Iris pigment epithelial cell (primary cell): Measurements from ENCODE around the gene ZDHHC14.
A peak's percentile ranks its signal among the peaks of the same experiment; 100 is the strongest.

Experiments used
- DNase-seq: peaks from one replicate; pipeline ENCODE4 v3.0.0-alpha.2; 2011; ENCODE audit warnings: low read depth

Gene ZDHHC14

DNA sequence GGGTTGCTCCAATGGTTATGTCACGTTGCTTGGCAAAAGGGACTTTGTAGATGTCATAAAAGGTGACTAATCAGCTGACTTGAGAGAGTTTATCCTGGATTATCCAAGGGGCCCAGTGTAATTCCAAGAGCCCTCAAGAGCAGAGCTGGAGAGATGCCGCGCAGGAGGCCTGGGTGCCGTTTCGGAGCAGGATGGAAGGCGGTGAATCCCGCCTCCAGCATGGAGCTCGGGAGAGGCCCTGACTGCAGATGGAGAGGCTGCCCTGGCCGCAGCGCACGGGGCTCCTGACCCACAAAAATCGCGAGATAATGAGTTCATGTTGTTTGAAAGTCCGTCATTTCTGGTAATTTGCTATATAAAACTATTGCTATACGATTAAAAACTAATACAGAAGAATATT is 219.8 kb downstream of the ZDHHC14 start:
- no peak for DNase-seq

DNA sequence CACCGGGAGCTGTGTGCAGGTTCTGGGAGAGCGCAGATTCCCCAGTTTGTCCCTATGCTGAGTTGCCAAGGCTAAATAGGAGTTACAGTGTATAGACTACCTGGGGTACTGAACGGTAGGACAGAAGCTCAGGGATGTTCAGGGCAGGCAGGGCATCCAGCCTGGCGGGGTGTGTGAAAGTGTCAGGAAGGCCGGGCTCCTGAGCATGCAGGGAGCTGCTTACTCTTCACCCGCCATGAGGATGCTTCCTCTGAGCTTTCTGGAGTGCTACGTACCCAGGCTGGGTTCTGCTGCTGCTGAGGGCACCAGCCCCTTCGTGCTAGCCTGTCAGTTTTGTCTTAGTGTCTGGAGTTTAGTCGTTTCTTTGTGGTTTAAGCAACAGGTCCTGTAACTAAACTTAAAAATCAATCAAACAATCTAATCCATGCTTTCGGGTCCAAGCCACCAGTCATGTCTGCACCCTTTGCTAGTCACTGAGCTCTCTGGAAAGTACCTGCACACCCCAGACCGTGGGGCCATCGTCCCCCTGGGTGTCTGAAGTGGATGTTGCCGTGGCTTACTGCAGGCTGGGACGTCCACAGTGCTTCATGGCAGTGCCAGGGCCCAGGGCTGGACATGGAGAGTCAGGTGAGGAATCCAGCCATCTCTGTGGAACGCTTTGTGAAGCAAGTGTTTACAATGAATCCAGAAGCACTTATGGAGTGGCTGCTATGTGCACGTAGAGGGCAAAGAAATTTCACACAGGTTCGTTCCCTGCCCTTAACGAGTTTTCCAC is 221.7 kb downstream of the ZDHHC14 start:
- DNase-seq: no peak

DNA sequence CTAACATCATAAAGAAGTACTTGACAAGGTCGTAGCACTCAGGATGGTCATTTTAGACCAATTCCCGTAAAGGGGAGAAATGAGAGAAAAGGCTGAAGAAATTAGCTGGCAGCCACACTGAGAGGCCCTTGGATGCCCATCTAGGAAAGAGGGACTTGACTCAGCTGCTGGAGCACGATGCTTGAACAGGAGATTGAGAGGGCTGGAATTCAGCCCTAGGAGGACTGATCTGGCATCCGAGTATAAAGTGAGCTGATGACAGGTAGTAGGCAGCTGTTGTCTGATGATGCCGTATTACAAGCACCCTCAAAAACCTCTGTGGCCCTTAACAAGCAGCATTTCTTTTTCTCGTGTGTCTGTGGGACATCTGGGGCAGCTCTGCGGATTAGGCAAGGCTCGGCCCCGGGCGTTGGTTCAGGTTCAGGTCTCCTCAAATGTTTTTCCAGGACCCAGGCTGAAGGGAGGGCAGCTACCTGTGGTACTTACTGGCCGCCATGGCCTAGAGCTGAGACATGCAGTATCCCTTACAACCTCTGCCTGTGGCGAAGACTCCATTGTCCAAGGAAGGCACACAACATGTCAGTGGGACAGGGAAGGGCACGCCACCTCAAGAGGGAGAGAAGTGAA is 222.4 kb downstream of the ZDHHC14 start:
- DNase-seq: no peak

DNA sequence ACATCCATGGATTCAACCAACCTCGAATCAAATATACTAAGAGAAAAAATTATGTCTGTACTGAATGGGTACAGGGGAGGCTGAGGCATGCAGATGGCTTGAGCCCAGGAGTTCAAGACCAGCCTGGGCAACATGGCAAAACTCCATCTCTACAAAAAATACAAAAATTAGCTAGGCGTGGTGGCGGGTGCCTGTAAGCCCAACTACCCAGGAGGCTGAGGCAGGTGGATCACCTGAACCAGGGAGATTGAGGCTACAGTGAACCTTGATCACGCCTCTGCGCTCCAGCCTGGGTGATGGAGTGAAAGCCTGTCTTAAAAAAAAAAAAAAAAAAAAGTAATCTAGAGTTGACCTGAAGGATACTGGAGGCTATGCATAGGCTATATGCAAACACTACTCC is 223.0 kb downstream of the ZDHHC14 start:
- DNase-seq: no peak

DNA sequence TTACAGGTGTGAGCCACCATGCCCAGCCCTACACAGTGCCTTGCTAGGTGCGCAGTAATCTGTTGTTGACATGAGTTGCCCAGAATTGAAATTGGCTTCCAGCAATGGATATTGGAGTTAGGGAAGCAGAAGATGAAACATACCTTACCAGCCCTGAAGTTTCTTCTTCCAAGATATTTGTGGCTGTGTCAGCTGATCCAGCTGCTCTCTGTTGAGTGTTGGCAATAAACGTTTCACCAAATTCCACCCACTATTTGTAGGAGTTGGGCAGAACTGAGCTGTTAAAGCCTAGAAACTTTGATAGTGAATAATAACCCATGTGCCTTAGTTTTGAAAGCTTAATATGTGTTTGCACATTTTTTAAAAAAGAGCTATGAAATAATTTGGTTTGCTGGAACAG is 223.8 kb downstream of the ZDHHC14 start:
- no peak for DNase-seq

DNA sequence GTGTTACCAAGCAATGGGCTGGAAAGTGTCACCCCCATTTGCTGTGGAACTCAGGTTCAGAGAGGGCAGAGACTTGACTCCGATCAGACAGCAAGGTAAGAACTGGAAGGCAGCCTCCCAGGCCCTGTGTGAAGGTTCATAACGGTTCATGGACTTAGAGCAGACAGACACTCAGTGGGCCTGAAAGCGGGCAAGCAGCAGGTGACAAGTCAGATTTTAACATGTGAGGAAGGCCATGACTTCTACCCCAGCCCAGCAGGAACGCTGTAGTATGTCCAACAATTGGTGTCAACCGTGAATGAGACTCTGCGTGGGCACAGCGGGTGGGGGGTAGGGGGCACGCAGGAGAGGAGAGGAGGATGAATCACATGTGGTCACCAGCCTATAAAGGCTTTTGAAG is 224.5 kb downstream of the ZDHHC14 start:
- DNase-seq: no peak

DNA sequence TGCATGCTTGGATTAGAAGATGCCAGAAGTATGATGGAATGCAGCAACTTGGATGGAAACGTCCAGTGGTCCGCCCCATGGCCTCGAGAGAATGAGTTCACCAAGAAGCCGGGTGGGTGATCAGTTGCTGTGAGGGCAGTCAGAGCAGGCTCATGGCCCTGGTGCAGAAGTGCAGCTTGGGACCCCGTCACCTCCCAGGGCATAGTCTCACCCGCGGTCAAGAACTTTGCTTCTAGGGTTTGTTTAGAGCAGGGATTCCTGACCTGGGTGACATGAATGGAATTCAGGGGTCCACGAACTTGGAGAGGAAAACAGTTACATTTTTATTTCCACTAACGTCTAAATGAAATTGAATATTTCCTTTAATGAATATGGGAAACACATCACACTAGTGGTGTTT is 225.5 kb downstream of the ZDHHC14 start:
- no peak for DNase-seq

DNA sequence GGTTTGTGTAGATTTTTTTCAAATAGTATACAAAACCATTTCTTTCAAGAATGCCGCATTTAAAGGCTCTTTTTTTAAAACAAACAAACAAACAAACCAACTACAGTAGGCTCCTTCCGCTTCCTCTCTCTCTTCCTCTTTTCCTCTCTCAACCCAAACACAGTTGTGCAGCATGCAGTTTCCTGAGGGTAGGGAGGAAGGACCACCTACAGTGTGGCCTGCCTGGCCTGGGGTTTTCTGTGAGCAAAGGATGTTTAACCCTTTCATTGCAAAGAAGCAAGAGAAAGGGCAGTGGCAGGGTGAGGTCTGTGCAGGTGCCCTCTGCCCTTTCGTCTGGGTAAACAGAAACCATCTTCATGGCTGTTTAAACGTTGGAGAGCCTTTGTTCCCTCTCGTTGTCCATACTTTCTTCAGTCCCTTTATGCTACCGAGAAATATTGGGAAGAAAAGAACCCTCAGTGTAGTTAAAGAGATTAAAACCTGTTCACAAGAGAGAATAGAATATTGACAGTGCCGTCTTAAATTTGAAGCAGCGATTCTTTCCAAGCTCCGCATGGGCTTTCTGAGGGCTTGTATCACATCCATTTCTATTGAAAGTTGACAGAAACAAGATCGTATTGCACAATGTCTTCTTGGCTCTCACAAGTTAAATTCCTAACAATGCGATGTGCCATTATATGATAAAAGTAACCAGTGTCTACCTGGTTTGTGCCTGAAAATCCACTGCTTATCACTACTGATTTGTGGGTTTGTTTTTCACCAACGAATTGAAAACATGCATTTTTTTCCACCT is 226.5 kb downstream of the ZDHHC14 start:
- DNase-seq: peak; percentile 11

DNA sequence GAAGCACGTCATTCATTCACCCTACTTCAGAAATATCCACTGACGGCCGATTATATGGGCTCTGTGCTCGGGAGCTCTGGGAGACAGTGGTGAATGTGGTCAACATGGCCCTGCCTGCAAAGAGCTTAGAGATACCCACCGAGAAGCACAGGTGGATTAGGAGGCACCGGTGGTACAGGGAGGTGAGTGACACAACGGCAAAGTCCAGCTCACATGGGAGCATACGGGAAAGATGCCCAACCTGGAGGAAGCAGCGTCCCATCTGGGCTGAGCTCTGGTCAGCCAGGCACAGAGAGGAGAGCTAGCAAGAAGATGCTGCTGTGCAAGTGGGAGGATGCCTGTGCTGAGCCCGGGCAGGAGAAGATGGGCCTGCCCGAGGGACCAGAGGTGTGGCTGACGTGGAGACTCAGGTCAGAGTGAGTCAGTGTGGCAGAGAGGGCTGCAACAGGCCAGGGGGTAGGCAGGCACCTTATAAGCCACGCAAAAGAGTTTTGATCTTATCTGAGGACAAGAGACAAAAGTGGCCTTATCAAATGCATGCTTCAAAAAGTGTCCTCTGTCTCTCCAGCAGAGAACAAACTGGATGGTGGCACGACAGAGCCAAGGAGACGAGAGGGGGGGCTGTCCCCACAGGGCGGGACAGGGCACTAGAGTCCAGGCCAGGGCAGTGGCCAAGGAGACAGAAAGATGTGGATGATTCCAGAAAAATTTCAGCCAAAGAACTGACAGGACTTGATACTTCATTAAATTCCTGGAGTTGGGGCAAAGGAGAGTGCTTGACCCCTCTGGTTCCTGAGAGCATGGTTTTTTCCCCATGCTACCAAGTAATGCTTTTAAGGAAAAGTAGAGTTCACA is 227.5 kb downstream of the ZDHHC14 start:
- DNase-seq: no peak

DNA sequence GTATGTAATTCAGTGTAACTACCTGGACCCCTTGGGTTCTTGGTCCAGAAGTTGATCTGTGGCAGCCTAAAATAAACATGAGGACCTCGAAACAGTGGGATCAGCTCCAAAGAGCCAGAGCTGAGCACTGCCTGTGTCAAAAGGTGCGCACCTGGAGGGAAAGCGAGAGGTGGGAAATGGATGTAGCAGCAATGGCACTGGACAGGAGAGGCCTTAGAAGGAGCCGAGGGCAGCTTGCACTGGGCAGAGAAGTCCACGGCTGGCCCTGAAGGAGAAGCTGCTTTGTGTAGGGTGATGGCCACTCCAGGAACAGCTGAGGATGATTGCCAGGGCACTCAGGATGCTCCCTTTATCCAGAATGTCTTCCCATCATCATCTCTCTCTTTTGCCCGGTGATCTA is 228.1 kb downstream of the ZDHHC14 start:
- DNase-seq: no peak

DNA sequence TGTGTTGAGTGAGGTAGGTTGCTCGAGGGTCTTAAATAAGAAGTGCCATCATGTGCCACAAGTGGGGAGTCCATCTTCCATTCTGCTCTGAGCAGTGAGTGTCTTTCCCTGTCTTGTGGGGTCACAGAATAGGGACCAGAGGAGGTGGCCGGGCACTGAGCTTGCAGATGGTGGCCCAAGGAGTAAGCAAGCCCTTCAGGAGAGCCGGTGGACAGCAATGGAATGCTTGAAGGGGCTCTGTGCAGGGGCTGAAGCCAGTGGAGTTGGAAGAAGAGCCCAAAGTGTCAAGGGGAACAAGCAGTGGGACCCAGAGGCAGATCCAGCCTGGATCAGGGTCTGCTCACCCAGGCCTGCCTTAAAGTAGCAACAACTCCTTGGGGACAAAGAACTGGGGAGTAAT is 228.6 kb downstream of the ZDHHC14 start:
- DNase-seq: no peak

DNA sequence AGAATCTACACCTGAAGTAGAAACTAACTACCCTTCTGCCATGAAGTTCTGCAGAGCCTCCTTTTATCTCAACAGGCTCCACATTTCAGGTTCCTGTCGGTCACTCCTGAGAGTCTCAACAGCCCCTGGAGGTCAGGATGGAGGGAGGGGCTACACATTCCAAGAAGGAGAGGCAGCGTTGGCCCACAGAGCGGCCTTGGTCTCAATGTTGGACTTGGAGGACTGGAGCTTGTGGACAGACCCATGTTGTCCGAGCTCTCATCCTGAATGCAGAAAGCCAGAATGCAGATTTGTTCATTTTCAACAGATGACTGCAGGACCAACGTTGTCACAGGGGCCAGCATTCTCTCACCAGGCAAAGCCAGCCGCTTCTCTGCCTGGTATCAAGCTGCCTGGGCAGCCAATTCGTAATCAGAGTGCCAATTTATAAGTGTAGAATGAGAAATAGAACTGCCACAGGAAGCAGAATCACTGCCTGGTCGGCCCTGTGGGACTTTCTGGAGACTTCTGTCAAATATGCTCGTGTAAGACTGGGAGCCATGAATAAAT is 229.5 kb downstream of the ZDHHC14 start:
- DNase-seq: no peak

DNA sequence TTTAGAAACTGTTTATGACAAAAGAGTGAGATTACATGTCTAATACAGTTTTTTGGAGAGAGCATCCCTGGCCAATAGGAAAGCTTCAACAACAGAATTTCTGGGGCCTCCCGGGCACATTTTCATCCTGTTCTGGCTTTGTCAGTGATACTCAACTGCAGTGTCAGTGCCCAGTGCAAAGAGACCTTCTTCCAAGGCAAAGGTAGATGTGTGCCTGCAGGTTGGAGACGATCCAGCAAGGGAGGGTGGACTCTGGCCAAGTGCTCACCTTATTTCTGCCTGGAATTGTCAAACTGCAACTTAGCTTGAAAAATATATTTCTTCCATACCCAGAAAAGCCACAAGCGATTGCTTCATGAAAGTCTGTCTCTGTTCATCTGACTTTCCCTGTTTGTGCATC is 230.4 kb downstream of the ZDHHC14 start:
- no peak for DNase-seq

DNA sequence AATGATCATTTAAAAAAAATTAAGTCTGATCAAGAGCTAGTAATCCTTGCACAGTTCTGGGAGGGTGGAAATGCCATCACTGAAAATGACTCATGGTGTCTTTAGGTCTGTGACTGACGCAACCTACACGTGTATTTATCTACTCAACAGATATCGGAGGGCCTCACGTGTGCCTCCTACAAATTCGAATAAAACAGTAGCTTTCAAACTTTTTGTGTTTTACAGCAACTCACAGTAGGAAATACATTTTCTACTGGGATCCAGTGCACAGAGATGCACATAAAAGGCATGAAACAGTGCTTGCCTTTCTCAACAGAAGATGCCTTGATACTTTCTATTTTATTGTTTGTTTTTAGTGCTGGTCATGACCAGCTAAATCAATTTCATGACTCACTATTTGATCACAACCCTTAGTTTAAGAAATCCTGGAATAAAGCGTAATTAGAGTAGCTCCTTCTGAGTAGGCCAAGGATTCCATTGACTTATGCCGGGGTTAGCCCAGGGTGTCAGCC is 232.1 kb downstream of the ZDHHC14 start:
- peak; percentile 92 for DNase-seq

DNA sequence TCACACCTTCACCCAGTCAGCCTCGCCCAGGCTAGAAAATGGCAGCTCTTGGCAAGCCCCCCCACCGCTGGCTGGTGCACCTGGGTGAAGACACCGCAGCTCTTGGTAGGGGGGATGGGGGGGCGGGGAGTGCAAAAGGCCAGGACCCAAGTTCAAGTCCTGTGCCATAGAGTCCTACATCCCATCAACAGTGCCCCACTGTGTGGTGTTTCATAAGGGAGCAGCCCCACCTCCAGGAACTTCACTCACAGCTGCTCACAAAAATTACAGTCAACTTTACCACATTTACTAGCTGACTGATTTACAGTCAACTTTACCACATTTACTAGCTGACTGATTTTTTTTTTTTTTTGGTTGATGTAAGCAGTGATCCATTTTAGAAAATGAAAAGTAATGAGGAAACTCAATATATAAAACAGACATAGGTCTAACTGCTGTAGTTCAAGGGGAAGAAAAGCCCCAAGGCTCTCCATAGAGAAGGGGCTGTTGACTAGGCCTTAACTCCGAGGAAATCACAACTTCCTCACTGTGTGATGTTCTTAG is 233.1 kb downstream of the ZDHHC14 start:
- no peak for DNase-seq

DNA sequence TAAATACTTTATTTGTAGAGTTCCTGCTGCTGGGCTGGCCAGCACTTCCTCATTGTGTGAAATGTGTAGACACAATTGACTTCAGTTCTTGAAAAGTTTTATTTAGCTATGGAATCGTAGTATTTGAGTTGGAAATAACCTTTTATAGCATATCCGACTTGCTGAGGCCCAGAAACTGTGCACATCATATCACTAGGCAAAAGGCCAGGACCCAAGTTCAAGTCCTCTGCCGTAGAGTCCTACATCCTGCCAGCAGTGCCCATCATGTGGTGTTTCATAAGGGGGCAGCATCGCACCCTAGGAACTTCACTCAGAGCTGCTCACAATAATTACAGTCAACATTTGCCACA is 234.4 kb downstream of the ZDHHC14 start:
- DNase-seq: no peak

DNA sequence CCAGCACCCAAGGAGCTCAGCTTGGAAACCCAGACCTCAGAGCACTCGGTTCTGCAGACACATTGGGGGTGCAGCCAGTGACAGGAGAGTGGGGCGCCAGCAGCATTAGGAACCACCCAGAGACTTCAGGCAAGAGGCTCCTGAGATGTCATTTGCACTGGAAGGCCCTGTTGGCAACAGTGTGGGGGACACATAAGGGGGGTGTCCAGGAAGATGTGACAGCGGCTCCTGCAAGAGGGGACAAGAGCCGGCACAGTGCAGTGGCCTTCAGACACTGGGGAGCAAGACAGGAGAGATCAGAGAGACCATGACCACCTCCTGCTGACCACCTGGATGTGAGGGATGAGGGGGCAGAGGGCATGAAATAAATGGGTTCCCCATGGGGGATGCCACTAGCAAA is 235.0 kb downstream of the ZDHHC14 start:
- DNase-seq: no peak

DNA sequence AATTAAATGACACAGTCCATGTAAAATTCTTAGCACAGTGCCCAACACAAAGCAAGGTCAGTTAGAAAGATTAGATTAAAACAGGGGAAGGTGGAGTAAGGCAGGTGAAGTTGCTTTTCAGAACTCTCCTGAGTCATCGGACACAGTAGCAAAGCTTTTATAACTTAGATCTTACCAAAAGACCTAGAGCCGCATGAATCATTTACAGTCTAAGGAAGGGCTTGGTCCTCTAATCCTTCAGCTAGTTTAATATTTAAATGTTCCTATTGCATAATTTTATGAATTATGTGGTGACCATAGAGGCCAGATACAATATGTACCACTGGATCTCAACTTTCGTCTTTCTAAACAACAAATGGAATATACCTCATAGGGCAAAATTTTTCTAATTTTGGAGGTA is 240.0 kb downstream of the ZDHHC14 start:
- peak; percentile 33 for DNase-seq

DNA sequence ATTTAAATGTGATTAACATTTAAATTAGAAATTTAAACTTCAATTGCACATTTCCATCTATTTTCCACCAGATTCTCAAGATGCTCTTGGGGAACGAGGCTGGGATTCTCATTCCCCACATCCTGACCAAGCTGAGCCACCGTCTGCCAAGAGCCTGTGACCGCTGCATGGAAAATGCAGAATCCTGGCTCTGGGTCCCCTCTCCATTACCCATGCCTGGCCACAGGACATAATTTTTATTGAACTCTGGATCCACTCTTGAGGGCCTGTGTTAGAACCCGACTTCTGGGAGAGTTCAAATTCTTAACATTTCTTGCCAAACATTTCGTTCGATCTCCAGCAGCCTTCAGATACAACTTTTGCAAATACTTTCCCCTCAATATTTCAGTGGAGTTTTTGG is 240.4 kb downstream of the ZDHHC14 start:
- DNase-seq: no peak

DNA sequence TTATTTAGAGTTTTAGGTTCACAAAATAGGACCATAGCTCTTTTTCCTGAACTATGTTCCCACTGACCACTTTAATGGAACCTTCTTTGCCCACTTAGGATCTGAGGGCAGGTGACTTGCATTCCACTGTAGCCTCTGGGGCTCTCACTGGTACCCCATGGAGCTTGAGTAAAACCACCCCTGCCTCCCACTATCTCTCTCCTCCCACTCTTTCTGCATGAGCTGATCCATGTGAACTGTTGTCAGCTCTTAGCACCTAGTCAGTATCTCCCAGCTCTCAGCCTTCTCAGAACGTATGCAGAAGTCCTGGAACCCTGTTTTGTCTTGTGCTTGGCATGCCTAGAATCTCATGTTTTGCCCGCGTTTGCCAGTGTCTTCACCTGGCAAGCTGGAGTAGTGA is 241.4 kb downstream of the ZDHHC14 start:
- no peak for DNase-seq

DNA sequence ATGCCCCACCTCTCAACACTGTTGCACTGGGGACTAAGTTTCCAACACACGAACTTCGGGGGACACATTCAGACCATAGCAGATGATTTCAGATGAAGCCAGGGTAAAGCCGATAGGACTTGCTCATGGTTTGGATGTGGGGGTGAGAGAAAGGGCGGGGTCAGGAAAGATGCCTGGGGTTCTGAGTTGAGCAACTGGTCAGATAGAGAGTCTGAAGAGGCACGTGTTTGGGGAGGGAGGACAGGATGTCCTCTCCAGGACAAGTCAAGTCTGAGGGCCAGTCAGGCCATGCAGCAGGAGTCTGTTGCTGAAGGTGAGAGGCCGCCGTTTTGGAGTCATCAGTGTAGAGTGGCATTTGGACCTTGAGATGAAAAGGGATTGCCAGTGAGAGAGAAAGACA is 244.1 kb downstream of the ZDHHC14 start:
- no peak for DNase-seq

DNA sequence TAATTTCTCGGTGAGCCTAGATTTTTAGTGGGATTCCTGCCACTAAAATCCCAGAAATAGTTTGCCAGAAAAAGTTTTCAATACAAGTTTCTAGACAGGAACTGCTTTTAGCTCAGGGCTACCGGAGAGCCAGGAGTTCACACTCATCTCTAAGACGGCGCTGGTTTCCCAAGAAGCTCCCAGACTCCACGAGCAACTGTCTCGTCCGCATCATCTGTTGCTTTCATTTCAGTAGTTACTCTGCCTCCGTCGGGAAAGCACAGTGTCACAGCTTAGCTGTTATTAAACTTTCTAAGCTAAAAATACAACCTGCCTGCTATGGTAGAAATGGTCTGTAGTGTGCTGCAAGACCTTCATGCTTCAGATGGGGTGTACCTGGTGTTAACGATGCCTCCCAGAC is 244.8 kb downstream of the ZDHHC14 start:
- DNase-seq: peak; percentile 67
